ENCODE measurements around the gene CNTD1. TPM values are rescaled to one million over a fixed set of nuclear protein-coding genes. Genes with fewer than 3 reads are reported as not detected.
A peak's percentile ranks its signal among the peaks of the same experiment; 100 is the strongest.

CNTD1 gene
- total and polyA plus RNA-seq, 2 experiments from 2014 or later = 0.27 to 2.5 TPM

DNA sequence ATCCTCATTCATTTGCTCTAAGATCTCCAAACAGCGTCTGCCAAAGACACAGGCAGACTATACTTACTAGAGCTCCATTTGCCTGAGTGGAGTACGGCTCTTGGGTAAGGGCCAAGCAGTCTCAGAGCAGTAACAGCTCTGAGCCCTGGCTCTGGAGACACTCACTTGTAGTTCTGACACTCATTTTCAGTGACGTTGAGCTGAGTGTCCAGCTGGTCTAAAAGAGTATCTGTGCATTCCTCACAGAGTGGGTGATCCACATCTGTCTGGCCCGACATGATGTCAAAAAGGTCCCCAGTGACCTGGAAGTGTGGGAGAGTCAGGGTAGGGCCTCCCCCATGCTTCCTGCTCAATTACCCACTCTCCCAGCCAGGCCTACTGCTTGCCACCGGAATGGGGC, 19.7 kb downstream of the CNTD1 start:
- no peak for TF ChIP-seq CTCF (IDR thresholded peaks at IDR 0.05; ENCODE audit: low read depth, low read length)
- H3K36me3 ChIP-seq = peaks cover 56% of the 10 kb centered on the region

DNA sequence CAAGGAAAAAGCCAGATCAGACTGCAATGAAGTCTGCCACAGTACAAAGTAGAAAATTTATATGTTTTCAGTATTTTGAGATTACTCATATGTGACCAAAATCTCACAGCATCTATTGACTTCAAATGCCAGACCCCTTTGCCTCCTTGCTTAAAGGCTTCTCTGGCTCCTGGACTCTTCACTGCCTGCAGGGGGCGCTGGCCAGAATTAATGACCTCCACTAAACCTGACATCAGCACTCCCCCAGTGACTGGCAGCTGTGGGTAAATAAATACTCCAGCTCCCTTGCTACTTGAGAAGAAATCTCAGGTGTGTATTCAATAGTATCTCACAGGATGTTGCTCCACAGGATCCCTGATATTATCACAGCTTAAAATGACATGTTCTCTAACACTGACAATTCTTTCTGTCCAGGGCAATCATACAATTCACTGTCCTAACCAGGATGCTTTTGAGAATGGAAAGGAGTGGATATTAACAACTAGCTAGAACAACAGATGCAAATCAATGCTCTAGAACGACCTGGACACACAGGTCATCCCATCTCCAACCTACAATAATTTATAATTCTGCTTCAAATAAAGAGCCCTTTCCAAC, 21.4 kb downstream of the CNTD1 start:
- Histone ChIP-seq H3K27ac (peak overlapping the region; percentile 22), H3K4me3 (no peak overlapping the region), H3K27me3 (no peaks in the 10 kb centered on the region), H3K9me3 (ENCODE audit: low read depth) (no peaks in the 10 kb centered on the region), H3K36me3 (peaks cover 47% of the 10 kb centered on the region), H3K4me1 (ENCODE audit: low read depth) (peaks cover 6% of the 10 kb centered on the region)
- TF ChIP-seq CTCF (IDR thresholded peaks at IDR 0.05; ENCODE audit: low read depth, low read length) = peak; percentile 81
- peak; percentile 67 to 75 for DNase-seq (ENCODE audit: low read depth in 1 of 2, low spot score in 1 of 2)

More for the DNA sequence above, 19.7 kb downstream of the CNTD1 start:
- no peak overlapping the region for H3K27ac ChIP-seq
- H3K9me3 ChIP-seq (ENCODE audit: low read depth) = no peaks in the 10 kb centered on the region
- DNase-seq (ENCODE audit: low read depth in 1 of 2, low spot score in 1 of 2) = peak in 1 of 2 donors; percentile 16
- H3K4me3 ChIP-seq = no peak overlapping the region
- no peaks in the 10 kb centered on the region for H3K27me3 ChIP-seq
- peaks cover 4% of the 10 kb centered on the region for H3K4me1 ChIP-seq (ENCODE audit: low read depth)

DNA sequence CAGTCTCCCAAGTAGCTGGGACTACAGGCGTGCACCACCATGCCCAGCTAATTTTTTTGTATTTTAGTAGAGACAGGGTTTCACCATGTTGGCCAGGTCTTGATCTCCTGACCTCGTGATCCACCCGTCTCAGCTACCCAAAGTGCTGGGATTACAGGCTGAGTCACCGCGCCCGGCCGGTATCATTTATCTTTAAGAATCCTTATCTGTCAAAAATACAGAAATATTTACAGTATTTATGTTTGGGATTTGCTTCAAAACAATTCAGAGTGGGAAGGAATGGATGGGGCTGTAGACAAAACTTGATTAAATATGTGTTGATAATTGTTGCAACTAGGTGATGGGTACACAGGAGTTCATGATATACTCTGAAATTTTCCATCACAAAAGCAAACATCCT, 22.5 kb downstream of the CNTD1 start:
- no peak for TF ChIP-seq CTCF (IDR thresholded peaks at IDR 0.05; ENCODE audit: low read depth, low read length)
- H3K27me3 ChIP-seq = no peaks in the 10 kb centered on the region
- H3K27ac ChIP-seq = no peak overlapping the region
- DNase-seq (ENCODE audit: low read depth in 1 of 2, low spot score in 1 of 2) = no peak
- no peaks in the 10 kb centered on the region for H3K9me3 ChIP-seq (ENCODE audit: low read depth)
- peaks cover 37% of the 10 kb centered on the region for H3K36me3 ChIP-seq
- H3K4me3 ChIP-seq = no peak overlapping the region
- H3K4me1 ChIP-seq (ENCODE audit: low read depth) = peaks cover 6% of the 10 kb centered on the region

DNA sequence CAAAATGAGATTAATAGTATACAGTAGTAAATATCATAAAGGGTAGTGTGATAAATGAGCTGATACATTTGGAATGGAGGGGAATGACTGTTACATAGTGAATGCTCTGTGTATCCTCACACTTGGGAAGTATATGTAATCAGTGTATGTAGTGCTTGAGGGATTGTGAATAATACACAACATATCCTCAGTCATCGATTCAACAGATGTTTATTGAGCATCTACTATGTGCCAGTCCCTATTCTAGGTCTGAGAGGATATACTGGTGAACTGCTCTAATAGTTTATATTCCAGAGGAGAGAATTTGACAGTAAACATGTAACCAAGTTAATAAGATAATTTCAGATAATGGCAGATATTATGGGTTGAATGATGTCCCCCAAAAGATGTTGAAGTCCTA, 28.8 kb downstream of the CNTD1 start:
- Histone ChIP-seq H3K27ac (no peak overlapping the region), H3K27me3 (peaks cover 4% of the 10 kb centered on the region), H3K36me3 (no peaks in the 10 kb centered on the region), H3K4me1 (ENCODE audit: low read depth) (peaks cover 9% of the 10 kb centered on the region), H3K9me3 (ENCODE audit: low read depth) (no peaks in the 10 kb centered on the region), H3K4me3 (no peak overlapping the region)
- no peak for DNase-seq (ENCODE audit: low read depth in 1 of 2, low spot score in 1 of 2)
- no peak for TF ChIP-seq CTCF (IDR thresholded peaks at IDR 0.05; ENCODE audit: low read depth, low read length)

DNA sequence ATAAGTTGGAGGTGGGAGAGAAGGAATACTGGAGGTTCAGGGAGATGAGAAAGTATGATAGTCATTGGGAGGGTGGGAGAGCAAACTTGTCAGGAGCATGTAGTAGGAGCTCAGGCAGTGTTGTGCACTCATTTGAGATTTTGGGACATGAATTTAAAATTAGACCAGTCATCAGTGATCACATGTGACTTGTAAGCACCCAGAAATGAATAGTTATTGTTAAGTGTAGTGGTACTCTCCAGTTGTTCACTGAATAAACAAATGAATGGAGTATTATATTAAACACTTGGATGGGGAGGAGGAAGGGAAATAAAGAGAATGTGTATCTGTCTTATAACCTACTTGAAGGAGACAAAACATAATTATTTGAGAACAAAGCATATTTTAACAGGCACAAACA, 32.3 kb downstream of the CNTD1 start:
- Histone ChIP-seq H3K4me3 (no peak overlapping the region), H3K36me3 (no peaks in the 10 kb centered on the region), H3K27me3 (peaks cover 4% of the 10 kb centered on the region), H3K27ac (no peak overlapping the region), H3K9me3 (ENCODE audit: low read depth) (no peaks in the 10 kb centered on the region), H3K4me1 (ENCODE audit: low read depth) (peaks cover 10% of the 10 kb centered on the region)
- TF ChIP-seq CTCF (IDR thresholded peaks at IDR 0.05; ENCODE audit: low read depth, low read length) = no peak
- DNase-seq (ENCODE audit: low read depth in 1 of 2, low spot score in 1 of 2) = no peak

Data from cardiac muscle cell (in vitro differentiated cells and primary cell).